ENCODE data around the gene COA5. TPM values are rescaled to one million over a fixed set of nuclear protein-coding genes. Genes with fewer than 3 reads are reported as not detected.
A peak's percentile ranks its signal among the peaks of the same experiment; 100 is the strongest.

Gene COA5
- total RNA-seq, 2 experiments from 2014 or later = 17.7 to 33.2 TPM

GRCh38 chr2:98561902-98562695 is 46.2 kb downstream of the COA5 start:
- no peaks in the 10 kb centered on the region for H3K9me3 Mint-ChIP-seq (ENCODE audit: low read depth)
- H3K27me3 Mint-ChIP-seq = no peaks in the 10 kb centered on the region
- ATAC-seq (no peak), DNase-seq (no peak)
- ChIA-PET CTCF (interaction anchor here (0.5 to 1.6 kb wide), 2 partner anchors 9 to 21 kb away, joined by 3 to 4 read pairs; no protein-coding TSS in a partner anchor), POLR2A (no interaction called here)
- intact Hi-C loops (cut with DNase I, micrococcal nuclease) = no loop called here
- peaks cover 12% of the 10 kb centered on the region for H3K4me1 Mint-ChIP-seq
- no peak overlapping the region for H3K4me3 Mint-ChIP-seq
- peaks cover 28% of the 10 kb centered on the region for H3K36me3 Mint-ChIP-seq (ENCODE audit: low read depth)
- no peak overlapping the region for H3K27ac Mint-ChIP-seq

GRCh38 chr2:98561018-98561417 is 47.3 kb downstream of the COA5 start:
- peaks cover 20% of the 10 kb centered on the region for H3K4me1 Mint-ChIP-seq
- ChIA-PET POLR2A (no interaction called here), CTCF (interaction anchor here (0.7 to 1.6 kb wide), 2 partner anchors 8 to 314 kb away, joined by 3 to 4 read pairs; no protein-coding TSS in a partner anchor)
- H3K4me3 Mint-ChIP-seq = no peak overlapping the region
- peaks cover 19% of the 10 kb centered on the region for H3K36me3 Mint-ChIP-seq (ENCODE audit: low read depth)
- H3K9me3 Mint-ChIP-seq (ENCODE audit: low read depth) = no peaks in the 10 kb centered on the region
- no peaks in the 10 kb centered on the region for H3K27me3 Mint-ChIP-seq
- no peak for DNase-seq
- no peak overlapping the region for H3K27ac Mint-ChIP-seq
- no peak for ATAC-seq
- intact Hi-C loops (cut with DNase I, micrococcal nuclease) = no loop called here

- POLR2A ChIA-PET = interaction anchor here (0.6 kb wide), 1 partner anchor 46 kb away, joined by 3 read pairs; no protein-coding TSS in a partner anchor
- Mint-ChIP-seq H3K27ac (peak overlapping the region; percentile 53), H3K36me3 (ENCODE audit: low read depth) (peaks cover 15% of the 10 kb centered on the region), H3K4me1 (peaks cover 20% of the 10 kb centered on the region), H3K4me3 (no peak overlapping the region), H3K27me3 (no peaks in the 10 kb centered on the region), H3K9me3 (ENCODE audit: low read depth) (no peaks in the 10 kb centered on the region)
- CTCF ChIA-PET = interaction anchor here (0.6 to 3.1 kb wide), 6 partner anchors 8 to 658 kb away, joined by 3 to 22 read pairs (median 3); no protein-coding TSS in a partner anchor
- DNase-seq (no peak), ATAC-seq (no peak)
- intact Hi-C loops (cut with DNase I, micrococcal nuclease) = no loop called here
Measured at GRCh38 chr2:98560256-98560771, 48.0 kb downstream of the COA5 start.

- no peaks in the 10 kb centered on the region for H3K9me3 Mint-ChIP-seq (ENCODE audit: low read depth)
- no peak overlapping the region for H3K4me3 Mint-ChIP-seq
- no peak for DNase-seq
- no peaks in the 10 kb centered on the region for H3K27me3 Mint-ChIP-seq
- ATAC-seq = no peak
- intact Hi-C loops (cut with DNase I, micrococcal nuclease) = no loop called here
- ChIA-PET CTCF (interaction anchor here (0.9 to 3.1 kb wide), 5 partner anchors 9 to 149 kb away, joined by 3 to 22 read pairs (median 3); no protein-coding TSS in a partner anchor), POLR2A (interaction anchor here (0.6 kb wide), 1 partner anchor 47 kb away, joined by 3 read pairs; no protein-coding TSS in a partner anchor)
- H3K4me1 Mint-ChIP-seq = peaks cover 18% of the 10 kb centered on the region
- peak overlapping the region; percentile 53 for H3K27ac Mint-ChIP-seq
- H3K36me3 Mint-ChIP-seq (ENCODE audit: low read depth) = peaks cover 20% of the 10 kb centered on the region
Measured at GRCh38 chr2:98559581-98559980, 48.7 kb downstream of the COA5 start.

- POLR2A ChIA-PET = interaction anchor here (0.6 to 0.7 kb wide), 2 partner anchors 70 to 453 kb away, joined by 3 to 6 read pairs; no protein-coding TSS in a partner anchor
- CTCF ChIA-PET = interaction anchor here (1.1 to 3.1 kb wide), 4 partner anchors 10 to 149 kb away, joined by 3 to 22 read pairs (median 3); no protein-coding TSS in a partner anchor
- Mint-ChIP-seq H3K4me1 (peaks cover 18% of the 10 kb centered on the region), H3K4me3 (no peak overlapping the region), H3K27me3 (no peaks in the 10 kb centered on the region), H3K9me3 (ENCODE audit: low read depth) (no peaks in the 10 kb centered on the region), H3K36me3 (ENCODE audit: low read depth) (peaks cover 21% of the 10 kb centered on the region), H3K27ac (peak overlapping the region; percentile 48)
- no peak for ATAC-seq
- intact Hi-C loops (cut with DNase I, micrococcal nuclease) = no loop called here
- no peak for DNase-seq
Measured at GRCh38 chr2:98558852-98559530, 49.3 kb downstream of the COA5 start.

GRCh38 chr2:98556344-98557033 is 51.8 kb downstream of the COA5 start:
- ChIA-PET POLR2A (interaction anchor here (0.7 kb wide), 1 partner anchor 168 kb away, joined by 3 read pairs; no protein-coding TSS in a partner anchor), CTCF (interaction anchor here (0.5 to 2.2 kb wide), 8 partner anchors 12 to 844 kb away, joined by 3 to 7 read pairs (median 3); no protein-coding TSS in a partner anchor)
- intact Hi-C loops (cut with DNase I, micrococcal nuclease) = no loop called here
- Mint-ChIP-seq H3K9me3 (ENCODE audit: low read depth) (no peaks in the 10 kb centered on the region), H3K4me3 (no peak overlapping the region), H3K4me1 (peaks cover 32% of the 10 kb centered on the region), H3K27ac (peak overlapping the region; percentile 42), H3K27me3 (no peaks in the 10 kb centered on the region), H3K36me3 (ENCODE audit: low read depth) (peaks cover 38% of the 10 kb centered on the region)
- ATAC-seq (no peak), DNase-seq (no peak)

- DNase-seq = no peak
- ATAC-seq = no peak
- CTCF ChIA-PET = interaction anchor here (2.2 kb wide), 1 partner anchor 13 kb away, joined by 7 read pairs; no protein-coding TSS in a partner anchor
- no peaks in the 10 kb centered on the region for H3K27me3 Mint-ChIP-seq
- no peak overlapping the region for H3K4me3 Mint-ChIP-seq
- intact Hi-C loops (cut with DNase I, micrococcal nuclease) = no loop called here
- H3K36me3 Mint-ChIP-seq (ENCODE audit: low read depth) = peaks cover 42% of the 10 kb centered on the region
- H3K9me3 Mint-ChIP-seq (ENCODE audit: low read depth) = no peaks in the 10 kb centered on the region
- H3K27ac Mint-ChIP-seq = peak overlapping the region; percentile 42
- POLR2A ChIA-PET = no interaction called here
- H3K4me1 Mint-ChIP-seq = peaks cover 39% of the 10 kb centered on the region
Measured at GRCh38 chr2:98555696-98556095, 52.6 kb downstream of the COA5 start.

GRCh38 chr2:98554116-98554861 is 54.0 kb downstream of the COA5 start:
- intact Hi-C loops (cut with DNase I, micrococcal nuclease) = no loop called here
- CTCF ChIA-PET = interaction anchor here (2.2 kb wide), 1 partner anchor 15 kb away, joined by 7 read pairs; no protein-coding TSS in a partner anchor
- Mint-ChIP-seq H3K4me1 (peaks cover 42% of the 10 kb centered on the region), H3K27me3 (no peaks in the 10 kb centered on the region), H3K27ac (no peak overlapping the region), H3K36me3 (ENCODE audit: low read depth) (peaks cover 44% of the 10 kb centered on the region), H3K9me3 (ENCODE audit: low read depth) (no peaks in the 10 kb centered on the region), H3K4me3 (no peak overlapping the region)
- ATAC-seq = no peak
- POLR2A ChIA-PET = no interaction called here
- DNase-seq = no peak

- Mint-ChIP-seq H3K9me3 (ENCODE audit: low read depth) (no peaks in the 10 kb centered on the region), H3K27ac (peak overlapping the region; percentile 58), H3K4me3 (no peak overlapping the region), H3K36me3 (ENCODE audit: low read depth) (peaks cover 40% of the 10 kb centered on the region), H3K4me1 (peaks cover 47% of the 10 kb centered on the region), H3K27me3 (no peaks in the 10 kb centered on the region)
- ATAC-seq (peak; percentile 28), DNase-seq (no peak)
- intact Hi-C loops (cut with DNase I, micrococcal nuclease) = no loop called here
- ChIA-PET CTCF (interaction anchor here (0.6 to 1.5 kb wide), 6 partner anchors 9 to 902 kb away, joined by 3 to 6 read pairs (median 4); no protein-coding TSS in a partner anchor), POLR2A (interaction anchor here (0.6 to 0.8 kb wide), 2 partner anchors 10 to 27 kb away, joined by 3 read pairs; no protein-coding TSS in a partner anchor)
Measured at GRCh38 chr2:98552499-98553179, 55.7 kb downstream of the COA5 start.

GRCh38 chr2:98551316-98551715 is 57.0 kb downstream of the COA5 start:
- peak; percentile 72 for DNase-seq
- peaks cover 50% of the 10 kb centered on the region for H3K4me1 Mint-ChIP-seq
- intact Hi-C loops (cut with DNase I, micrococcal nuclease) = no loop called here
- peaks cover 48% of the 10 kb centered on the region for H3K36me3 Mint-ChIP-seq (ENCODE audit: low read depth)
- peak overlapping the region; percentile 58 for H3K27ac Mint-ChIP-seq
- H3K27me3 Mint-ChIP-seq = no peaks in the 10 kb centered on the region
- CTCF ChIA-PET = interaction anchor here (0.6 to 1.7 kb wide), 3 partner anchors 17 to 181 kb away, joined by 3 to 5 read pairs (median 4); no protein-coding TSS in a partner anchor
- H3K9me3 Mint-ChIP-seq (ENCODE audit: low read depth) = no peaks in the 10 kb centered on the region
- H3K4me3 Mint-ChIP-seq = no peak overlapping the region
- peak; percentile 78 for ATAC-seq
- POLR2A ChIA-PET = interaction anchor here (0.9 kb wide), 1 partner anchor 9 kb away, joined by 5 read pairs; no protein-coding TSS in a partner anchor

Measured in activated CD4-positive, alpha-beta T cell treated with anti-CD3 and anti-CD28 coated beads for 36 hours (primary cell).